ENCODE measurements around the gene BTNL2. TPM values are rescaled to one million over a fixed set of nuclear protein-coding genes. Genes with fewer than 3 reads are reported as not detected.
"Not testable (repeated sequence)": the region's sequence is repeated elsewhere in the genome, so short reads cannot be mapped to it uniquely, and the experiment has no call there.

Gene BTNL2
- total RNA-seq, 1 experiment from 2014 or later, result not detected

DNA sequence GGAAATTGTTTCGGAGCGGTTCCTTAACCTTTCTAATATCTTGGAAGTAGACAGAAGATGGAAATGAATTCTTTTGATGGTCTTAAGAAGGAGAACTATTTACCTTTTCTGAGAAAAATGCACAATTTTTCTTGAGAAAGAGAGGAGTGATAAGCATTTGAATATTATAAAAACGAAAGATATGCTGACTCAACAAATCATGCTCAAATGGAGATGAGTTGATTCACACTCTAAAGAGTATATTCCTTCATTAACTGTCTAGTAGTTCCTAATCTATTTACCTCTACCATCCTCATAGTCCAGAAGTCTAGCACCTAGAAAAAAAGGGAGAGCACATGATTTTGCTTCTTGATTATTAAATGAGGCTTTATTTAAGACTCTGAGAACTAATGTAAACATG lies 39.3 kb downstream of the BTNL2 start:
- intact Hi-C loops (cut with micrococcal nuclease; ENCODE audit: unreplicated experiment) (no loop called here), in situ Hi-C loops (cut with HindIII; ENCODE audit: low pct_unique_long_range_greater_than_20kb, low sequenced_read_pairs) (no loop called here)
- DNase-seq (ENCODE audit: low read depth, low spot score), result no peak
- H3K27me3 ChIP-seq (ENCODE audit: control insufficient read depth, insufficient read depth, low read length), result peaks cover 3% of the 10 kb centered on the region; the same call in 1 of the 2 replicates
- no peaks in the 10 kb centered on the region for H3K36me3 ChIP-seq (ENCODE audit: control insufficient read depth, insufficient read depth, low read length)
- ChIA-PET CTCF (no interaction called here), POLR2A (no interaction called here)
- H3K4me3 ChIP-seq (ENCODE audit: low read depth in 2 of 2, low read length in 2 of 2), result no peak overlapping the region
- no peak for ATAC-seq
- TF ChIP-seq, protein P1, sequence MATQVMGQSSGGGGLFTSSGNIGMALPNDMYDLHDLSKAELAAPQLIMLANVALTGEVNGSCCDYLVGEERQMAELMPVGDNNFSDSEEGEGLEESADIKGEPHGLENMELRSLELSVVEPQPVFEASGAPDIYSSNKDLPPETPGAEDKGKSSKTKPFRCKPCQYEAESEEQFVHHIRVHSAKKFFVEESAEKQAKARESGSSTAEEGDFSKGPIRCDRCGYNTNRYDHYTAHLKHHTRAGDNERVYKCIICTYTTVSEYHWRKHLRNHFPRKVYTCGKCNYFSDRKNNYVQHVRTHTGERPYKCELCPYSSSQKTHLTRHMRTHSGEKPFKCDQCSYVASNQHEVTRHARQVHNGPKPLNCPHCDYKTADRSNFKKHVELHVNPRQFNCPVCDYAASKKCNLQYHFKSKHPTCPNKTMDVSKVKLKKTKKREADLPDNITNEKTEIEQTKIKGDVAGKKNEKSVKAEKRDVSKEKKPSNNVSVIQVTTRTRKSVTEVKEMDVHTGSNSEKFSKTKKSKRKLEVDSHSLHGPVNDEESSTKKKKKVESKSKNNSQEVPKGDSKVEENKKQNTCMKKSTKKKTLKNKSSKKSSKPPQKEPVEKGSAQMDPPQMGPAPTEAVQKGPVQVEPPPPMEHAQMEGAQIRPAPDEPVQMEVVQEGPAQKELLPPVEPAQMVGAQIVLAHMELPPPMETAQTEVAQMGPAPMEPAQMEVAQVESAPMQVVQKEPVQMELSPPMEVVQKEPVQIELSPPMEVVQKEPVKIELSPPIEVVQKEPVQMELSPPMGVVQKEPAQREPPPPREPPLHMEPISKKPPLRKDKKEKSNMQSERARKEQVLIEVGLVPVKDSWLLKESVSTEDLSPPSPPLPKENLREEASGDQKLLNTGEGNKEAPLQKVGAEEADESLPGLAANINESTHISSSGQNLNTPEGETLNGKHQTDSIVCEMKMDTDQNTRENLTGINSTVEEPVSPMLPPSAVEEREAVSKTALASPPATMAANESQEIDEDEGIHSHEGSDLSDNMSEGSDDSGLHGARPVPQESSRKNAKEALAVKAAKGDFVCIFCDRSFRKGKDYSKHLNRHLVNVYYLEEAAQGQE (IDR thresholded peaks at IDR 0.05; ENCODE audit: insufficient read depth in 1 of 2, low read depth in 2 of 2, low read length in 1 of 2), result no peak
- TF ChIP-seq POLR2AphosphoS5 (IDR thresholded peaks at IDR 0.05; ENCODE audit: low read depth, low read length), result no peak
- TF ChIP-seq, protein P2, sequence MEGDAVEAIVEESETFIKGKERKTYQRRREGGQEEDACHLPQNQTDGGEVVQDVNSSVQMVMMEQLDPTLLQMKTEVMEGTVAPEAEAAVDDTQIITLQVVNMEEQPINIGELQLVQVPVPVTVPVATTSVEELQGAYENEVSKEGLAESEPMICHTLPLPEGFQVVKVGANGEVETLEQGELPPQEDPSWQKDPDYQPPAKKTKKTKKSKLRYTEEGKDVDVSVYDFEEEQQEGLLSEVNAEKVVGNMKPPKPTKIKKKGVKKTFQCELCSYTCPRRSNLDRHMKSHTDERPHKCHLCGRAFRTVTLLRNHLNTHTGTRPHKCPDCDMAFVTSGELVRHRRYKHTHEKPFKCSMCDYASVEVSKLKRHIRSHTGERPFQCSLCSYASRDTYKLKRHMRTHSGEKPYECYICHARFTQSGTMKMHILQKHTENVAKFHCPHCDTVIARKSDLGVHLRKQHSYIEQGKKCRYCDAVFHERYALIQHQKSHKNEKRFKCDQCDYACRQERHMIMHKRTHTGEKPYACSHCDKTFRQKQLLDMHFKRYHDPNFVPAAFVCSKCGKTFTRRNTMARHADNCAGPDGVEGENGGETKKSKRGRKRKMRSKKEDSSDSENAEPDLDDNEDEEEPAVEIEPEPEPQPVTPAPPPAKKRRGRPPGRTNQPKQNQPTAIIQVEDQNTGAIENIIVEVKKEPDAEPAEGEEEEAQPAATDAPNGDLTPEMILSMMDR (IDR thresholded peaks at IDR 0.05), result no peak
- TF ChIP-seq TCF7L2 (IDR thresholded peaks at IDR 0.05; ENCODE audit: low read depth, low read length), result no peak
- TF ChIP-seq SIN3A (IDR thresholded peaks at IDR 0.05; ENCODE audit: borderline replicate concordance, insufficient read depth, low read depth, low read length), result no peak
- H3K27ac ChIP-seq (ENCODE audit: low read length), result no peak overlapping the region
- H3K9me3 ChIP-seq (ENCODE audit: control insufficient read depth, insufficient read depth, low read depth, low read length), result no peaks in the 10 kb centered on the region
- no peaks in the 10 kb centered on the region for H3K4me1 ChIP-seq (ENCODE audit: control insufficient read depth, insufficient read depth, low read length)
- no TSS peak for BruUV-seq (replicated peaks)

DNA sequence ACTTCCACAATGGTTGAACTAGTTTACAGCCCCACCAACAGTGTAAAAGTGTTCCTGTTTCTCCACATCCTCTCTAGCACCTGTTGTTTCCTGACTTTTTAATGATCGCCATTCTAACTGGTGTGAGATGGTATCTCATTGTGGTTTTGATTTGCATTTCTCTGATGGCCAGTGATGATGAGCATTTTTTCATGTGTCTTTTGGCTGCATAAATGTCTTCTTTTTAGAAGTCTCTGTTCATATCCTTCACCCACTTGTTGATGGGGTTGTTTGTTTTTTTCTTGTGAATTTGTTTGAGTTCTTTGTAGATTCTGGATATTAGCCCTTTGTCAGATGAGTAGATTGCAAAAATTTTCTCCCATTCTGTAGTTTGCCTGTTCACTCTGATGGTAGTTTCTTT lies 47.8 kb downstream of the BTNL2 start:
- ATAC-seq; POLR2A ChIA-PET; BruUV-seq (replicated peaks); in situ Hi-C loops (cut with HindIII; ENCODE audit: low pct_unique_long_range_greater_than_20kb, low sequenced_read_pairs); CTCF ChIA-PET; H3K27me3 ChIP-seq (ENCODE audit: control insufficient read depth, insufficient read depth, low read length); H3K4me1 ChIP-seq (ENCODE audit: control insufficient read depth, insufficient read depth, low read length); intact Hi-C loops (cut with micrococcal nuclease; ENCODE audit: unreplicated experiment); H3K27ac ChIP-seq (ENCODE audit: low read length); DNase-seq (ENCODE audit: low read depth, low spot score); H3K4me3 ChIP-seq (ENCODE audit: low read depth in 2 of 2, low read length in 2 of 2); H3K9me3 ChIP-seq (ENCODE audit: control insufficient read depth, insufficient read depth, low read depth, low read length); H3K36me3 ChIP-seq (ENCODE audit: control insufficient read depth, insufficient read depth, low read length): not testable (repeated sequence)

DNA sequence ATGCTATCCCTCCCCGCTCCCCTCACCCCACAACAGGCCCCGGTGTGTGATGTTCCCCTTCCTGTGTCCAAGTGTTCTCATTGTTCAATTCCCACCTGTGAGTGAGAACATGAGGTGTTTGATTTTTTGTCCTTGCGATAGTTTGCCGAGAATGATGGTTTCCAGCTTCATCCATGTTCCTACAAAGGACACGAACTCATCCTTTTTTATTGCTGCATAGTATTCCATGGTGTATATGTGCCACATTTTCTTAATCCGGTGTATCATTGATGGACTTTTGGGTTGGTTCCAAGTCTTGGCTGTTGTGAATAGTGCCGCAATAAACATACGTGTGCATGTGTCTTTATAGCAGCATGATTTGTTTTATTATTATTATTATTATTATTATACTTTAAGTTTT lies 48.4 kb downstream of the BTNL2 start:
- H3K27me3 ChIP-seq (ENCODE audit: control insufficient read depth, insufficient read depth, low read length); in situ Hi-C loops (cut with HindIII; ENCODE audit: low pct_unique_long_range_greater_than_20kb, low sequenced_read_pairs); H3K4me1 ChIP-seq (ENCODE audit: control insufficient read depth, insufficient read depth, low read length); CTCF ChIA-PET; H3K27ac ChIP-seq (ENCODE audit: low read length); DNase-seq (ENCODE audit: low read depth, low spot score); H3K9me3 ChIP-seq (ENCODE audit: control insufficient read depth, insufficient read depth, low read depth, low read length); ATAC-seq; POLR2A ChIA-PET; BruUV-seq (replicated peaks); H3K36me3 ChIP-seq (ENCODE audit: control insufficient read depth, insufficient read depth, low read length); H3K4me3 ChIP-seq (ENCODE audit: low read depth in 2 of 2, low read length in 2 of 2); intact Hi-C loops (cut with micrococcal nuclease; ENCODE audit: unreplicated experiment): not testable (repeated sequence)
